MM.1S (cell line): ENCODE data around the gene APBB3.

Experiments
- EZH2 ChIP-seq: fragments of 300-600 bp; sonication (generic); optimal IDR thresholded peaks from 2 replicates; pipeline ENCODE3; 2017; ENCODE audit warnings: low read depth, mild to moderate bottlenecking, antibody characterized with exemption, low read length, mixed read lengths
- TF ChIP-seq, protein P1 (sequence below): fragments of 300-600 bp; sonication (generic); IDR thresholded peaks from 2 replicates; pipeline ENCODE4 v1.5.1; 2016; ENCODE audit warnings: antibody characterized with exemption, low read length, mixed read lengths

DNA sequence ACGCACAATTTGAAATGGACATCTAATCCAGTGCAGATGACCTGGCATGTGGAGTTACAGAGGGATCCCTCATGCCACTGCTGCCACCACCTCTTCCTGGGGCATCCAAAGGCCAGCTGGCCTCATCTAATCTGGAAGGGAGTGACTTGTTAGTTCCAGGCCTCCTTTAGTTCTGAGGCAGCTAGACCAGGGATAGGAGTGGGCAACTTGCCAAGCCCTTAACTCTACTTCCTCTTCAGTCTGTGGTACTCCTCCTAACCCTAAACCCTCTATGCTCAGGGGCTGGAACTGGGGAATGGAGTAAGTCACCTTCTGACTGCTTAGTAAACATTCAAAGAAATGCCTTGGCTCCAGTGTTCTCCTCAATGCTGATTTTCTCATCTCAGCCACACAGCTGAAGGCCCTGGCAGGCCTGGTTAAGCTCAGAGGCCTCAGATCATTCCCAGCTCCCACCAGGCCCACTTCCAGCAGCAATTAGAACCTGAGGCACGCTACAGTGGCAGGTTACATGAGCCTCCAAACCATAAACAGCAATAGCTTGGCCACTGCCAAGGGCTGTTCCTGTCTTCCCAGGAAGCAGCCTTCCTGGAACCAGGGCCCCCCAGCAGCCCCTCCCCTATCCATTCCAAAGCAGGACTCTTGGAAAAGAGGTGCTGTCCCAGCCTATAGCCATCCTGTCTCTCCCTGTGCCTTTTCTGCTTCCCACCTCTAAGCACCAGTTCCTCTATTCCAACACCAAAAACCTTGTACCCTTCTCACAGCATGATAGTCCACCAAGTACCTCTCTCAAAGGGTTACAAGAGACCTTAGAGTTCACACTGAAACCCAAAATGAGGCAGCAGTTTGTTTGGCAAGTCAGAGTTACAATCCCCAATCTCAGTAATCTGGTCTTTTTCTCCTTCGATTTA is 14.9 kb downstream of the APBB3 start:
- TF ChIP-seq, protein P1, sequence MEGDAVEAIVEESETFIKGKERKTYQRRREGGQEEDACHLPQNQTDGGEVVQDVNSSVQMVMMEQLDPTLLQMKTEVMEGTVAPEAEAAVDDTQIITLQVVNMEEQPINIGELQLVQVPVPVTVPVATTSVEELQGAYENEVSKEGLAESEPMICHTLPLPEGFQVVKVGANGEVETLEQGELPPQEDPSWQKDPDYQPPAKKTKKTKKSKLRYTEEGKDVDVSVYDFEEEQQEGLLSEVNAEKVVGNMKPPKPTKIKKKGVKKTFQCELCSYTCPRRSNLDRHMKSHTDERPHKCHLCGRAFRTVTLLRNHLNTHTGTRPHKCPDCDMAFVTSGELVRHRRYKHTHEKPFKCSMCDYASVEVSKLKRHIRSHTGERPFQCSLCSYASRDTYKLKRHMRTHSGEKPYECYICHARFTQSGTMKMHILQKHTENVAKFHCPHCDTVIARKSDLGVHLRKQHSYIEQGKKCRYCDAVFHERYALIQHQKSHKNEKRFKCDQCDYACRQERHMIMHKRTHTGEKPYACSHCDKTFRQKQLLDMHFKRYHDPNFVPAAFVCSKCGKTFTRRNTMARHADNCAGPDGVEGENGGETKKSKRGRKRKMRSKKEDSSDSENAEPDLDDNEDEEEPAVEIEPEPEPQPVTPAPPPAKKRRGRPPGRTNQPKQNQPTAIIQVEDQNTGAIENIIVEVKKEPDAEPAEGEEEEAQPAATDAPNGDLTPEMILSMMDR: no peak
- no peak for TF ChIP-seq EZH2
